Tibial nerve (tissue), 4 donors: ENCODE results near the gene CD209.

Source experiments
- CTCF ChIP-seq, 5 experiments: fragments of 200-600 bp in 3 of 5; fragments of 450-650 bp in 2 of 5; sonication (generic) in 3 of 5; IDR thresholded peaks; one replicate each; pipeline ENCODE4 v1.5.1; 2016 to 2019; ENCODE audit warnings: antibody characterized with exemption in 5 of 5, mild to moderate bottlenecking in 3 of 5, moderate library complexity in 2 of 5
- EP300 ChIP-seq, 2 donors: sonication (generic); formaldehyde crosslinking; IDR thresholded peaks; one replicate each; pipeline ENCODE4 v1.6.1; 2017; ENCODE audit warnings: antibody characterized with exemption in 2 of 2, mild to moderate bottlenecking in 1 of 2
- POLR2A ChIP-seq, 2 donors: fragments of 450-650 bp; IDR thresholded peaks; one replicate each; pipeline ENCODE4 v1.6.1; 2017; ENCODE audit warnings: antibody characterized with exemption in 2 of 2, mild to moderate bottlenecking in 2 of 2, moderate library complexity in 2 of 2

DNA sequence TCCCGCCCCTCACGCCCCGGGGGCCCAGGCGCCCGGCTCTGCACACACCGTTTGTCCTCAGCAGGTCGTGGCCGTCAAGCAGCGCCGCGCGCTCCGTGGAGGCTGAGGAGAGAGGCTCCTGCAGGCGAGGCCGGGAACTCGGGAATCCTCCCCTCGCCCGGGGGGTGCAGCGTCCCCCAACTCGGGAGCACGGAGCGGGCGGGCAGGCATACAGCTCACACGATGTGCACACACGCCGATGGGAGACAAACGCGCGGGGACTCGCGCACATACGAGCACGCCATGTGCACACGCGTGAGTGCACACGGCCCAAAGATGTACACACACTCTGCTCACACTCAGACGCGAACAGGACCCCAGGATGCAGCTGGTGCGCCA, 16.1 kb downstream of the CD209 start:
- TF ChIP-seq EP300 (IDR thresholded peaks at IDR 0.05): no peak
- no peak for TF ChIP-seq CTCF (IDR thresholded peaks at IDR 0.05)
- TF ChIP-seq POLR2A (IDR thresholded peaks at IDR 0.05): no peak
